Epithelial cell of prostate (primary cell): Measurements from ENCODE around the gene TRIM66.

ENCODE experiments used
- DNase-seq: peaks from one replicate; pipeline ENCODE4 v3.0.0-alpha.2; 2011; ENCODE audit warnings: low read depth, low spot score
- H3K27ac ChIP-seq: fragments of 450-650 bp; 2 replicates; pipeline ENCODE4 v1.5.1; 2017; ENCODE audit warnings: mild to moderate bottlenecking

TRIM66 gene

GRCh38 chr11:8661001-8661795 lies 21.3 kb downstream of the TRIM66 start:
- H3K27ac ChIP-seq, result no peak overlapping the region
- no peak for DNase-seq

GRCh38 chr11:8658321-8659057 lies 24.0 kb downstream of the TRIM66 start:
- DNase-seq, result no peak
- H3K27ac ChIP-seq, result no peak overlapping the region

- DNase-seq, result no peak
- no peak overlapping the region for H3K27ac ChIP-seq
These were observed 26.2 kb downstream of the TRIM66 start for GRCh38 chr11:8656291-8656690.

- no peak overlapping the region for H3K27ac ChIP-seq
- DNase-seq, result no peak
These were observed 28.0 kb downstream of the TRIM66 start for GRCh38 chr11:8654503-8654902.

- peak overlapping the region; percentile 11 for H3K27ac ChIP-seq
- peak; percentile 68 for DNase-seq
These were observed 30.3 kb downstream of the TRIM66 start for GRCh38 chr11:8652140-8652539.

GRCh38 chr11:8650401-8650990 lies 32.0 kb downstream of the TRIM66 start:
- no peak for DNase-seq
- no peak overlapping the region for H3K27ac ChIP-seq

GRCh38 chr11:8649361-8649760 lies 33.1 kb downstream of the TRIM66 start:
- no peak for DNase-seq
- no peak overlapping the region for H3K27ac ChIP-seq

GRCh38 chr11:8646873-8647272 lies 35.6 kb downstream of the TRIM66 start:
- no peak for DNase-seq
- no peak overlapping the region for H3K27ac ChIP-seq

- DNase-seq, result no peak
- no peak overlapping the region for H3K27ac ChIP-seq
These were observed 40.1 kb downstream of the TRIM66 start for GRCh38 chr11:8642196-8642841.

- H3K27ac ChIP-seq, result no peak overlapping the region
- no peak for DNase-seq
These were observed 41.1 kb downstream of the TRIM66 start for GRCh38 chr11:8641332-8641731.

GRCh38 chr11:8640267-8640906 lies 42.1 kb downstream of the TRIM66 start:
- H3K27ac ChIP-seq, result no peak overlapping the region
- DNase-seq, result no peak

GRCh38 chr11:8639655-8640054 lies 42.8 kb downstream of the TRIM66 start:
- DNase-seq, result no peak
- H3K27ac ChIP-seq, result no peak overlapping the region

GRCh38 chr11:8638300-8638699 lies 44.2 kb downstream of the TRIM66 start:
- no peak overlapping the region for H3K27ac ChIP-seq
- no peak for DNase-seq

- no peak for DNase-seq
- H3K27ac ChIP-seq, result no peak overlapping the region
These were observed 46.3 kb downstream of the TRIM66 start for GRCh38 chr11:8636127-8636526.

- DNase-seq, result no peak
- H3K27ac ChIP-seq, result no peak overlapping the region
These were observed 48.0 kb downstream of the TRIM66 start for GRCh38 chr11:8634498-8634897.

GRCh38 chr11:8631395-8632118 lies 50.9 kb downstream of the TRIM66 start:
- no peak overlapping the region for H3K27ac ChIP-seq
- no peak for DNase-seq

- no peak overlapping the region for H3K27ac ChIP-seq
- no peak for DNase-seq
These were observed 57.8 kb downstream of the TRIM66 start for GRCh38 chr11:8624698-8625097.

- no peak for DNase-seq
- H3K27ac ChIP-seq, result no peak overlapping the region
These were observed 61.3 kb downstream of the TRIM66 start for GRCh38 chr11:8621147-8621546.

- no peak for DNase-seq
- no peak overlapping the region for H3K27ac ChIP-seq
These were observed 65.4 kb downstream of the TRIM66 start for GRCh38 chr11:8617063-8617462.
